Fibroblast of lung (primary cell): ENCODE measurements around the gene TMEM229A. TPM values are rescaled to one million over a fixed set of nuclear protein-coding genes. Genes with fewer than 3 reads are reported as not detected.

Experiments used
- DNase-seq, 2 donors: peaks; one replicate each; pipeline versions ENCODE4 v3.0.0 to v3.0.0-alpha.2; 2010; ENCODE audit warnings: low read depth in 2 of 2
- H2AFZ ChIP-seq: 2 replicates; pipeline ENCODE4 v1.5.1; 2012; ENCODE audit warnings: low read length, control low read depth, inconsistent platforms
- H3K27ac ChIP-seq: 2 replicates; pipeline ENCODE4 v1.5.1; 2011; ENCODE audit warnings: low read length, control low read depth; ENCODE audit not compliant: insufficient read depth
- H3K27me3 ChIP-seq: 2 replicates; pipeline ENCODE4 v1.5.1; 2011; ENCODE audit warnings: mild to moderate bottlenecking, low read length; ENCODE audit not compliant: control insufficient read depth, insufficient read depth
- H3K36me3 ChIP-seq: 2 replicates; pipeline ENCODE4 v1.5.1; 2011; ENCODE audit warnings: low read length; ENCODE audit not compliant: control insufficient read depth, insufficient read depth
- H3K4me1 ChIP-seq: 2 replicates; pipeline ENCODE4 v1.5.1; 2011; ENCODE audit warnings: low read length; ENCODE audit not compliant: control insufficient read depth, insufficient read depth; ENCODE audit errors: extremely low read depth
- H3K4me2 ChIP-seq: 2 replicates; pipeline ENCODE4 v1.5.1; 2011; ENCODE audit warnings: low read length, control low read depth; ENCODE audit not compliant: insufficient read depth; ENCODE audit errors: extremely low read depth
- H3K4me3 ChIP-seq, 4 experiments: fragments of 200-600 bp in 1 of 4; sonication (generic) in 1 of 4; replicated peaks in 1 of 4; 2 replicates each; pipeline ENCODE4 v1.5.1; 2011 to 2016; ENCODE audit warnings: low read length in 4 of 4, low read depth in 3 of 4, mild to moderate bottlenecking in 3 of 4, control low read depth in 2 of 4, inconsistent platforms in 1 of 4, mixed read lengths in 1 of 4; ENCODE audit not compliant: insufficient read depth in 1 of 4; ENCODE audit errors: control extremely low read depth in 1 of 4
- H3K79me2 ChIP-seq: 2 replicates; pipeline ENCODE4 v1.5.1; 2012; ENCODE audit warnings: mild to moderate bottlenecking, low read length, inconsistent platforms; ENCODE audit not compliant: control insufficient read depth, insufficient read depth
- H3K9ac ChIP-seq: 2 replicates; pipeline ENCODE4 v1.5.1; 2011; ENCODE audit warnings: mild to moderate bottlenecking, low read length, control low read depth; ENCODE audit not compliant: insufficient read depth
- H3K9me3 ChIP-seq: 2 replicates; pipeline ENCODE4 v1.5.1; 2012; ENCODE audit warnings: low read depth, low read length; ENCODE audit not compliant: control insufficient read depth, insufficient read depth
- H4K20me1 ChIP-seq: 2 replicates; pipeline ENCODE4 v1.5.1; 2011; ENCODE audit warnings: low read length; ENCODE audit not compliant: control insufficient read depth, insufficient read depth; ENCODE audit errors: extremely low read depth
- EZH2 ChIP-seq: IDR thresholded peaks from 2 replicates; pipeline ENCODE4 v1.5.1; 2012; ENCODE audit warnings: low read length, control low read depth, mild to moderate bottlenecking; ENCODE audit errors: missing control alignments
- polyA plus RNA-seq, 2 donors: library from polyadenylated mRNA; depleted of rRNA in 1 of 2; stranded (reverse) in 1 of 2; unstranded in 1 of 2; fragments of >200 nt; gene quantifications; 2 replicates each; pipeline ENCODE4 v1.2.1, GENCODE V29; 2011 to 2012; ENCODE audit warnings: missing spikeins in 1 of 2
- total RNA-seq: library from RNA; depleted of rRNA; stranded (reverse); fragments of >200 nt; gene quantifications from 2 replicates; pipeline ENCODE4 v1.2.1, GENCODE V29; 2014
- TF ChIP-seq, protein P1 (sequence below), 2 donors: IDR thresholded peaks in 1 of 2; conservative IDR thresholded peaks in 1 of 2; 1 replicate in 1 of 2; 2 replicates in 1 of 2; pipeline ENCODE4 v1.5.1; 2011 to 2012; ENCODE audit warnings: low read length in 2 of 2, control low read depth in 1 of 2, inconsistent platforms in 1 of 2, low read depth in 1 of 2, mild to moderate bottlenecking in 1 of 2

The TMEM229A gene
- total and polyA plus RNA-seq, 2 donors (not counting 1 experiment from before 2014, with no cell fraction given) = not detected

DNA sequence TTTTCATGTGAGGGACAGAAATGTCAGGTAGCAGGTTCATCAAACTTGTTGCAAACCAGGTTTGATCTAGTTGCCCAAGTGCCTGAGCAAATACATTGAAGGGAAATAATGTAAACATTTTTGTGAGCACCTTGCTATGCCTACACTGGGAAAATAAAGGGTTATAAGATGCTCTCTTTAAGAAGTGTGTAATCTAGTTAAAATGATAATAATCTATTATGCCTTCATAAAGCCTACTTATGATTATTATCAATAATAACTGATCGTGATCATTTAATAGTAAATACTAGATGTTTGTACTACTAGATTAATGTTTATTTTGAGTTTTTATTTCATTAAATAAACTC lies 1.9 kb upstream of the TMEM229A start:
- H3K36me3 ChIP-seq = no peaks in the 10 kb centered on the region
- no peaks in the 10 kb centered on the region for H4K20me1 ChIP-seq
- no peak overlapping the region for H2AFZ ChIP-seq
- DNase-seq = no peak
- TF ChIP-seq EZH2 = no peak
- TF ChIP-seq, protein P1, sequence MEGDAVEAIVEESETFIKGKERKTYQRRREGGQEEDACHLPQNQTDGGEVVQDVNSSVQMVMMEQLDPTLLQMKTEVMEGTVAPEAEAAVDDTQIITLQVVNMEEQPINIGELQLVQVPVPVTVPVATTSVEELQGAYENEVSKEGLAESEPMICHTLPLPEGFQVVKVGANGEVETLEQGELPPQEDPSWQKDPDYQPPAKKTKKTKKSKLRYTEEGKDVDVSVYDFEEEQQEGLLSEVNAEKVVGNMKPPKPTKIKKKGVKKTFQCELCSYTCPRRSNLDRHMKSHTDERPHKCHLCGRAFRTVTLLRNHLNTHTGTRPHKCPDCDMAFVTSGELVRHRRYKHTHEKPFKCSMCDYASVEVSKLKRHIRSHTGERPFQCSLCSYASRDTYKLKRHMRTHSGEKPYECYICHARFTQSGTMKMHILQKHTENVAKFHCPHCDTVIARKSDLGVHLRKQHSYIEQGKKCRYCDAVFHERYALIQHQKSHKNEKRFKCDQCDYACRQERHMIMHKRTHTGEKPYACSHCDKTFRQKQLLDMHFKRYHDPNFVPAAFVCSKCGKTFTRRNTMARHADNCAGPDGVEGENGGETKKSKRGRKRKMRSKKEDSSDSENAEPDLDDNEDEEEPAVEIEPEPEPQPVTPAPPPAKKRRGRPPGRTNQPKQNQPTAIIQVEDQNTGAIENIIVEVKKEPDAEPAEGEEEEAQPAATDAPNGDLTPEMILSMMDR (conservative IDR thresholded peaks at IDR 0.05 in 1 of 2, IDR thresholded peaks at IDR 0.05 in 1 of 2; ENCODE audit: low read depth in 1 of 2, low read length in 2 of 2) = no peak
- H3K79me2 ChIP-seq = no peaks in the 10 kb centered on the region
- H3K27ac ChIP-seq = no peak overlapping the region
- H3K4me2 ChIP-seq = no peak overlapping the region
- H3K9me3 ChIP-seq = no peaks in the 10 kb centered on the region
- no peak overlapping the region for H3K4me3 ChIP-seq
- no peak overlapping the region for H3K9ac ChIP-seq
- peaks cover 14% of the 10 kb centered on the region for H3K27me3 ChIP-seq
- H3K4me1 ChIP-seq = no peaks in the 10 kb centered on the region

DNA sequence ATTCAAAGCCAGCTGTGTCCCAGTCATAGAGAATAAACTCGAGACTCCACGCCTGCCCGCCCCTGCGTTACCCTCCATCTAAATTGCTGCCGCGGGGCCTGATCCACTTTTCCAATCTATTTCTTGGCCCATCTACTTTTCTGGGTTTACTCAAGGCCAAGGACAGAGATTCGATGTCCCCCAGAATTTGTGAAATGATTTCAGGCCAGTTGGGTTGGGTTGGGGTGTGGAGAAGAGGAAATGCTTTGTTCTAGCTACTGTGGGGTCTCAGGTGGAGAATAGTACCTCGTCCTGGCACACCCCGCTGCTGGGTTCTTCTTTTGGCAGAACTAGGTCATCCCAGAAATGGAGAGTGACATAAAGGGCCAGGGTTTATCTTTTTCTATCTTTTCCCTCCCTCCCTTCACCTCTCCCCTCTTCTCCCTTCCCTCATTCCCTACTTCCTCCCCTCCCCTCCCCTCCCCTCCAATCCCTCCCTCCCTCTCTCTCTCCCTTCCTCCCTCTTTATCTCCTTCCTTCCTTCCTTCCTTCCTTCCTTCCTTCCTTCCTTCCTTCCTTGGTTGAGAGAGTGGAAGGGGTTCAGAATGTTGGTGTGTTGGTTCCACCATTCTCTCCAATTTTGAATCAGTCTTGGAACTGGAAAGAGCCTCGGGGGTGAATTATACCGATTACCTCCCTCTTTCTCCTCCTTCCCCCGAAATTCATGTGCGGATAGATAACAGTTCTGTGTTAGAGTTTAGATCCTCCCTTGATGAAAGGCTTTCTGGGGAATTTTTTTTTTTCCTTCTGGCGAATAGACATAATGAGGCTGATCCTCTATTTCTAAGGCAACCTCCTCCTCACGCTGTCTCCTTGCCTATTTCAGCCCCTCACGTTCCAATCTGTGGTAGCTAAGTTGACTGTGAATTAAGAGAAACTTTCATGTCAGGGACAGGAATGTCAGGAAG lies 1.2 kb upstream of the TMEM229A start:
- DNase-seq = no peak
- Histone ChIP-seq H2AFZ (no peak overlapping the region), H3K4me3 (no peak overlapping the region), H4K20me1 (no peaks in the 10 kb centered on the region), H3K4me2 (no peak overlapping the region), H3K79me2 (no peaks in the 10 kb centered on the region), H3K36me3 (no peaks in the 10 kb centered on the region), H3K27ac (no peak overlapping the region), H3K9ac (no peak overlapping the region), H3K9me3 (no peaks in the 10 kb centered on the region), H3K4me1 (no peaks in the 10 kb centered on the region), H3K27me3 (peaks cover 14% of the 10 kb centered on the region)
- TF ChIP-seq, protein P1 (conservative IDR thresholded peaks at IDR 0.05 in 1 of 2, IDR thresholded peaks at IDR 0.05 in 1 of 2; ENCODE audit: low read depth in 1 of 2, low read length in 2 of 2) = no peak
- no peak for TF ChIP-seq EZH2

DNA sequence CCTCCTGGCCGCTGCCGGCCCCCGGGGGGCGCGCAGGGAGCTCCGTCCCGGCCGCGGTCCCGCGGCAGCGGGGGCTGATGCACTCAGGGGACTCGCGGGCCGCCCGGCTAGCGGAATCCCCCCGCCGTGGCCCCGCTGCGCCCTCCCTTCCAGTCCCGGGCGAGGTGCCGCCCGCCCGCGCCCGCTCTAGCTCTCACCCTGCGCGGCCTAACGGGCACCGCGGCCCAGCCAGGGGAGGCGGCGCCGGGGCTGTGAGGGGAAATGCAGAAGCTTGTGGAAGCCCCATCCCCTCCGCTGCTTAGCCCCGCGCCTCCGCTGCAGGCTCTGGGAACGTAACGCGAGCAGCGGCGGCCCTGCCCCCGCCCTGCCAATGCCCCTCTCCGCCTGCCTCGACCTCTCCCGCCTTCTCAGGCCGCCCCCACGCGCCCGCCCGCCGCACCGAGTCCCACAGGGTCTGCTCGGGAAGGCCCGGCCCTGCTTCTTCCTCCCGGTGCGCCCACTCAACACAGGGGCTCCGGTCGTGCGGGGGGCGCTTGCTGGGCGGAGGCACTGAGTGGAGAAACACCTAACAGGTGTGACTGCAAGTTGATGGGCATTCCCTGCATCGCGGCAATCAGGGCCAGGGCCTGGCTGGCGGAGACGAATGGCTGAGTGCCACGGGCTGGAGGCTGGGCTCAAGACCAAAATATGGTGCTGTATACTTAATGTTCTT lies 384 bp upstream of the TMEM229A start:
- H3K4me3 ChIP-seq = no peak overlapping the region
- peak in 1 of 2 donors; percentile 40 for DNase-seq
- H3K9ac ChIP-seq = no peak overlapping the region
- no peaks in the 10 kb centered on the region for H3K4me1 ChIP-seq
- H2AFZ ChIP-seq = no peak overlapping the region
- peak overlapping the region; percentile 35 for H3K4me2 ChIP-seq
- peaks cover 14% of the 10 kb centered on the region for H3K27me3 ChIP-seq
- H4K20me1 ChIP-seq = no peaks in the 10 kb centered on the region
- no peaks in the 10 kb centered on the region for H3K9me3 ChIP-seq
- H3K36me3 ChIP-seq = no peaks in the 10 kb centered on the region
- no peaks in the 10 kb centered on the region for H3K79me2 ChIP-seq
- TF ChIP-seq EZH2 = peak; percentile 37
- TF ChIP-seq, protein P1 (conservative IDR thresholded peaks at IDR 0.05 in 1 of 2, IDR thresholded peaks at IDR 0.05 in 1 of 2; ENCODE audit: low read depth in 1 of 2, low read length in 2 of 2) = no peak
- H3K27ac ChIP-seq = no peak overlapping the region
